ENCODE results near the gene TMEM30A.
A peak's percentile ranks its signal among the peaks of the same experiment; 100 is the strongest.

Gene TMEM30A

GRCh38 chr6:75262716-75263400 is 21.7 kb downstream of the TMEM30A start:
- DNase-seq (ENCODE audit: low spot score) = no peak

- no peak for DNase-seq (ENCODE audit: low spot score)
Observed at GRCh38 chr6:75261299-75261698, 23.3 kb downstream of the TMEM30A start.

- DNase-seq (ENCODE audit: low spot score) = no peak
Observed at GRCh38 chr6:75257343-75258087, 27.1 kb downstream of the TMEM30A start.

GRCh38 chr6:75250552-75250951 is 34.0 kb downstream of the TMEM30A start:
- no peak for DNase-seq (ENCODE audit: low spot score)

- no peak for DNase-seq (ENCODE audit: low spot score)
Observed at GRCh38 chr6:75249837-75250236, 34.8 kb downstream of the TMEM30A start.

- DNase-seq (ENCODE audit: low spot score) = no peak
Observed at GRCh38 chr6:75246386-75246785, 38.2 kb downstream of the TMEM30A start.

GRCh38 chr6:75244063-75244584 is 40.5 kb downstream of the TMEM30A start:
- peak; percentile 10 for DNase-seq (ENCODE audit: low spot score)

- peak; percentile 90 for DNase-seq (ENCODE audit: low spot score)
Observed at GRCh38 chr6:75243333-75244062, 41.1 kb downstream of the TMEM30A start, which contains the start of gene COX7A2. TSS of gene COX7A2 (minus strand) at chr6:75243801. CDS start at chr6:75243734, 67 bp downstream.

GRCh38 chr6:75236630-75237029 is 48.0 kb downstream of the TMEM30A start:
- DNase-seq (ENCODE audit: low spot score) = no peak

GRCh38 chr6:75235271-75235670 is 49.3 kb downstream of the TMEM30A start:
- no peak for DNase-seq (ENCODE audit: low spot score)

GRCh38 chr6:75234126-75234865 is 50.3 kb downstream of the TMEM30A start:
- no peak for DNase-seq (ENCODE audit: low spot score)

- no peak for DNase-seq (ENCODE audit: low spot score)
Observed at GRCh38 chr6:75233092-75233615, 51.4 kb downstream of the TMEM30A start.

GRCh38 chr6:75230484-75231325 is 53.9 kb downstream of the TMEM30A start:
- DNase-seq (ENCODE audit: low spot score) = peak; percentile 81

- no peak for DNase-seq (ENCODE audit: low spot score)
Observed at GRCh38 chr6:75224303-75224926, 60.2 kb downstream of the TMEM30A start.

GRCh38 chr6:75223428-75223827 is 61.2 kb downstream of the TMEM30A start:
- no peak for DNase-seq (ENCODE audit: low spot score)

- no peak for DNase-seq (ENCODE audit: low spot score)
Observed at GRCh38 chr6:75222261-75222660, 62.3 kb downstream of the TMEM30A start.

GRCh38 chr6:75221116-75221515 is 63.5 kb downstream of the TMEM30A start:
- no peak for DNase-seq (ENCODE audit: low spot score)

- DNase-seq (ENCODE audit: low spot score) = no peak
Observed at GRCh38 chr6:75220357-75220756, 64.2 kb downstream of the TMEM30A start.

GRCh38 chr6:75219263-75219662 is 65.3 kb downstream of the TMEM30A start:
- DNase-seq (ENCODE audit: low spot score) = no peak

- peak; percentile 65 for DNase-seq (ENCODE audit: low spot score)
Observed at GRCh38 chr6:75217193-75217592, 67.4 kb downstream of the TMEM30A start.
